ENCODE results near the gene KRT20. TPM values are rescaled to one million over a fixed set of nuclear protein-coding genes. Genes with fewer than 3 reads are reported as not detected.

Gene KRT20
- total RNA-seq, 1 experiment from 2014 or later, result not detected

- H2BK5ac ChIP-seq (ENCODE audit: insufficient read length, low read length), result no peak overlapping the region
- TF ChIP-seq, protein P1, sequence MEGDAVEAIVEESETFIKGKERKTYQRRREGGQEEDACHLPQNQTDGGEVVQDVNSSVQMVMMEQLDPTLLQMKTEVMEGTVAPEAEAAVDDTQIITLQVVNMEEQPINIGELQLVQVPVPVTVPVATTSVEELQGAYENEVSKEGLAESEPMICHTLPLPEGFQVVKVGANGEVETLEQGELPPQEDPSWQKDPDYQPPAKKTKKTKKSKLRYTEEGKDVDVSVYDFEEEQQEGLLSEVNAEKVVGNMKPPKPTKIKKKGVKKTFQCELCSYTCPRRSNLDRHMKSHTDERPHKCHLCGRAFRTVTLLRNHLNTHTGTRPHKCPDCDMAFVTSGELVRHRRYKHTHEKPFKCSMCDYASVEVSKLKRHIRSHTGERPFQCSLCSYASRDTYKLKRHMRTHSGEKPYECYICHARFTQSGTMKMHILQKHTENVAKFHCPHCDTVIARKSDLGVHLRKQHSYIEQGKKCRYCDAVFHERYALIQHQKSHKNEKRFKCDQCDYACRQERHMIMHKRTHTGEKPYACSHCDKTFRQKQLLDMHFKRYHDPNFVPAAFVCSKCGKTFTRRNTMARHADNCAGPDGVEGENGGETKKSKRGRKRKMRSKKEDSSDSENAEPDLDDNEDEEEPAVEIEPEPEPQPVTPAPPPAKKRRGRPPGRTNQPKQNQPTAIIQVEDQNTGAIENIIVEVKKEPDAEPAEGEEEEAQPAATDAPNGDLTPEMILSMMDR (conservative IDR thresholded peaks at IDR 0.05), result no peak
- no peak overlapping the region for H3K14ac ChIP-seq (ENCODE audit: insufficient read depth, low read length)
- H3K4me1 ChIP-seq (ENCODE audit: insufficient read depth, low read length), result 0 out of 2 replicates have a peak, but pooled peaks cover under 1% of the 10 kb centered on the region
- no peak overlapping the region for H3K18ac ChIP-seq (ENCODE audit: insufficient read length, low read depth, low read length)
- no peak overlapping the region for H2AFZ ChIP-seq (ENCODE audit: low read length)
- Mint-ChIP-seq H3K4me3 (no peak overlapping the region), H3K27me3 (ENCODE audit: low read depth) (peaks cover 2% of the 10 kb centered on the region), H3K36me3 (ENCODE audit: insufficient read depth in 1 of 3, low read depth in 3 of 3) (no peaks in the 10 kb centered on the region), H3K4me1 (peaks cover 7 to 13% of the 10 kb centered on the region in 2 experiments), H3K27ac (no peak overlapping the region), H3K9me3 (no peaks in the 10 kb centered on the region)
- H4K20me1 ChIP-seq (ENCODE audit: control insufficient read depth, insufficient read depth, insufficient read length), result no peaks in the 10 kb centered on the region
- no peak overlapping the region for H3K56ac ChIP-seq (ENCODE audit: insufficient read length, low read depth, low read length)
- DNase-seq, result no peak
- H3T11ph ChIP-seq (ENCODE audit: low read length), result no peak overlapping the region
- no peak overlapping the region for H4K91ac ChIP-seq (ENCODE audit: insufficient read length, low read depth, low read length)
- H3K4ac ChIP-seq (ENCODE audit: low read depth, low read length), result no peak overlapping the region
- no CpG with 5 or more reads among the region's 4 CpGs for WGBS (ENCODE audit: extremely low coverage, insufficient read length, low lambda C conversion rate)
- H3K27ac ChIP-seq (ENCODE audit: insufficient read length, low read depth, low read length), result no peak overlapping the region
- no peaks in the 10 kb centered on the region for H3K9me3 ChIP-seq (ENCODE audit: control insufficient read depth, low read depth, low read length)
- no peak overlapping the region for H2BK20ac ChIP-seq (ENCODE audit: low read depth, low read length, poor library complexity, severe bottlenecking)
- no peak overlapping the region for H2BK15ac ChIP-seq (ENCODE audit: low read depth, low read length)
- no peaks in the 10 kb centered on the region for H3K79me1 ChIP-seq (ENCODE audit: insufficient read depth, low read depth, low read length, poor library complexity, severe bottlenecking)
- H2AK5ac ChIP-seq (ENCODE audit: insufficient read length, low read length), result no peak overlapping the region
- H3K79me2 ChIP-seq (ENCODE audit: insufficient read depth, low read length), result no peaks in the 10 kb centered on the region
- H3K9ac ChIP-seq (ENCODE audit: extremely low read depth, insufficient read length, low read length), result no peak overlapping the region
- H4K5ac ChIP-seq (ENCODE audit: insufficient read length, low read depth, low read length), result no peak overlapping the region
- no peaks in the 10 kb centered on the region for H3K27me3 ChIP-seq (ENCODE audit: insufficient read depth, low read length)
- H2BK12ac ChIP-seq (ENCODE audit: insufficient read length, low read depth, low read length), result no peak overlapping the region
- no peak overlapping the region for H4K8ac ChIP-seq (replicated peaks; ENCODE audit: insufficient read length, low read depth, low read length)
- H3K23ac ChIP-seq (ENCODE audit: insufficient read length, low read depth, low read length), result no peak overlapping the region
- H2BK120ac ChIP-seq (ENCODE audit: low read depth, low read length, poor library complexity, severe bottlenecking), result no peak overlapping the region
- no peaks in the 10 kb centered on the region for H3K23me2 ChIP-seq (ENCODE audit: insufficient read length, low read depth, low read length, poor library complexity, severe bottlenecking)
- H3K4me2 ChIP-seq (ENCODE audit: insufficient read depth, insufficient read length, low read length), result no peak overlapping the region
Observed at GRCh38 chr17:40909755-40910154, 24.7 kb upstream of the KRT20 start.

Measured in H9 (cell line).